AML-193 (cell line): Measurements from ENCODE around the gene MYL4.
"Not testable (repeated sequence)": the region's sequence is repeated elsewhere in the genome, so short reads cannot be mapped to it uniquely, and the experiment has no call there.

ENCODE experiments used
- DNase-seq, 2 experiments: peaks; one replicate each; lab custom pipeline; 2025; lab: John Stamatoyannopoulos, UW

MYL4 gene

DNA sequence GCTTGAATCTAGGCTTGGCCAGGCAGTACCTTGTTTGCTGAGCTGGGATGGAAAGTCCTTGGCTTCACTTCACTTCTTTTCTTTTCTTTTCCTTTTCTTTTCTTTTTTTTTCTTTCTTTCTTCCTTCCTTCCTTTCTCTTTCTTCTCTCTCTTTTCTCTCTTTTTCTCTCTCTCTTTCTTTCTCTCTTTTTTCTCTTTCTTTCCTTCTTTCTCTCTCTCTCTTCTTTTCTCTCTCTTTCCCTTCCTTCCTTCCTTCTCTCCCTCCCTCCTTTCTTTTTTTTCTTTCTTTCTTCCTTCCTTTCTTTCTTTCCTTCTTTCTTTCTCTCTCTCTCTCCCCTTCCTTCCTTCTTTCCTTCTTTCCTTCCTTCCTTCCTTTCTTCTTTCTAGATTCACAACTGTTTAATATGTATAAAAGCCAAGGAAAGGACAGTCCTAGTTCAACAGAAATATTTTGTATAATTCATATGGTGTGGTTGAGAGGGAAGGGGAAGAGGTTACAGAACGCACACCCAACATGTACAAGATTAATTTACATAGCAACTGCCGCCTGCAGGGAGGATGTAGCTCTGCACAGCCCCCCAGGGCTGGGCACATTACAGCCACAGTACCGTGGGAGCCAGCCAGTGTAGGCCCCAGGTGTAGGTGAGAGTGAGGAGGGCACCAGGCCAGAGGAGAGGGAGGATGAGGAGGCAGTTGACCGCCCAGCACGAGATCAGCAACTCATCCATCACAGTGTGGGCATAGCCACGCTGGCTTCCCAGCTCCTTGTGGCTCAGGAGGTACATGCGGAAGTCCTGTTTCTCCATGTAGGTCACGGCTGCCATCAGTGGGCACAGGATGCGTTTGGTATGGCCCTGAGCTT, 34.8 kb downstream of the MYL4 start:
- DNase-seq, result no peak

DNA sequence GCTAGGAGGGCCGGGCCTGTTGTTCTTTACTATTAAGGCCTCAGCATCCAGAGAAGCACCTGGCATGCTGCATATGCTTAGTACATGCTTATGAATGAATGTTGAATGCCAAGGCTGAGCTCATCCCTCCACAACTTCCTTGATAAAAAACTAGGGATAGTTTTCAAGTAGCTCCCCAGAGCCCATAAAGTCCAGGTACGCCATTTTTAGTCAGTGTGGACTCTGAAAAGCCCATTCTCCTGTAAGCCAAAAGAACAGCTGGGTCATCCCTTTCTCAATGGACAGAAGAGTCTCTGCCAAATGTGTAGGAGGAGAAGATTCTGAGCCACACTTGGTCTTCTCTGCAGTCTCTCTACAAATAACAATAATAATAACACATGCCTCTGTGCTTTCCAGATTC, 35.5 kb downstream of the MYL4 start:
- DNase-seq, result no peak

DNA sequence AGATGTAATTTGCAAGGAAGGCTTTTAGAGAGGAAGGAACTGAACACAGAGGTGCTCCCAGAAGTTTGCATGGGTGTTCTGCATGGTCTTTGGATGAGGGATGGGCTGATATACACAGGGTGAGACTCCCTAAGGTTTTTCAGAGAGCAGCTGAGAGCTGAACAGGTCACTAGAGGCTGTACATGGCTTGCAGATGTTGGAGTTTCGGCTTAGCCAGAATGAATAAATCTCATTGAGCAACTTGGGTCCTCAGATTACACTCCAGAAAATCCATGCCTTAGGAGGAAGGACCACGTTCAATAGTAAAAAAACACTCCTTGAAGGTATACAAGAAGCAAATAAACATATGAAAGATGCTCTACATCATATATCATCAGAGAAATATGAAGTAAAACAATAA, 37.0 kb downstream of the MYL4 start:
- no peak for DNase-seq

GRCh38 chr17:47250855-47251254, 41.7 kb downstream of the MYL4 start:
- DNase-seq, result no peak

- no peak for DNase-seq
Measured at GRCh38 chr17:47251421-47251940, 42.3 kb downstream of the MYL4 start.

DNA sequence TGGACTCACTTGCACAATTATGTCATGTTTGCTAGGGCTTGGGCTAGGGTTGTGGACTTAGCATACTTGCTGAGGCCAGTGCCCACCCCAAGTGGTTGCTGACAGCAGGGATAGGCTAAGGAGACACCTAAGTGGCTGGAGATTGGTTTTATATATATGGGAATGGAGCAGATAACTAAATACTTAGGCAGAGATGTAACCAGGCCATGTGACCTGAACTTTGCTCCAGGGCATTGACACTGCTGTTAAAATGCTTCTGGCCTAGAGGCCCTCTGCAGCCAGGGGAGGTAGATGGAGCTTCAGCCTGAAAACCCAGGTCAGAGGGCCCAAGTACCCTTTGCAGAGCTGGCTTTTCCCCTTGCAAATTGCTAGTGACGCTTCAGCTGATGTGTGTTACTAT, 43.1 kb downstream of the MYL4 start:
- no peak for DNase-seq

DNA sequence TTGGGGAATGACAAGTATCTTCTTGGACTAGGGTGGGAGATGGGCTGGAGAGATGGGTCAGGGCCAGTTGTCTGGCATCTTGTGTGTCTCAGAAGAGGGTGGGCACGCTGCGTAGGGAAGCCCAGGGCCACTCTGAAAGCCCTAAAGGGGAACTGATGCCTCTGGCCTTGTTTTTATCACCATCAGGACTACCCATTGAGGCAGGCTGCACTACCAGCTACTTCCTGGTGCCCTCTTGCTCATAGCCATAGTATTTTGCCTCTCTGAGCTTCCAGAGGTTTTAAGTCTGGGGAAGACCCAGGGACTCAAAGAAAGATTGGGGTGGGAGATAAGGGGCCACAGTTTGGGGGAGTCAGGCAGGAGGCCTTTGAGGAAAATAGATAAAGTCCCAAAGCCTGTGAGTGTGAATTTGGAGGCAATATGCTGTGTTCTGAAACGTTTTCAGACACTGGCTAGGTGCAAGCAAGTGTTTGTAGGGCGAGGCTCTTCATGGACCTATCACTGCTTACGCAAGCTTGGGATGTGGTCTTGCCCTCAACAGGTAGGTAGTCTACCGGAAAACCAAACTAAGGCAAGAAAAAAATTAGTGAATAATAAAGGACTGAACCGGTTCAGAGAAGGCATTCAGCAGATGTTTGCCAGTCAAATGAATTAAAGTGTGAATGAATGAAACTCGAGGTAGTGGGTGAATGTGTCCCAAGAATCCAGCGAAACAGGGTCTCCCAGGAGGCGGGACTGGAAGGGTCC, 43.8 kb downstream of the MYL4 start:
- DNase-seq, result no peak

DNA sequence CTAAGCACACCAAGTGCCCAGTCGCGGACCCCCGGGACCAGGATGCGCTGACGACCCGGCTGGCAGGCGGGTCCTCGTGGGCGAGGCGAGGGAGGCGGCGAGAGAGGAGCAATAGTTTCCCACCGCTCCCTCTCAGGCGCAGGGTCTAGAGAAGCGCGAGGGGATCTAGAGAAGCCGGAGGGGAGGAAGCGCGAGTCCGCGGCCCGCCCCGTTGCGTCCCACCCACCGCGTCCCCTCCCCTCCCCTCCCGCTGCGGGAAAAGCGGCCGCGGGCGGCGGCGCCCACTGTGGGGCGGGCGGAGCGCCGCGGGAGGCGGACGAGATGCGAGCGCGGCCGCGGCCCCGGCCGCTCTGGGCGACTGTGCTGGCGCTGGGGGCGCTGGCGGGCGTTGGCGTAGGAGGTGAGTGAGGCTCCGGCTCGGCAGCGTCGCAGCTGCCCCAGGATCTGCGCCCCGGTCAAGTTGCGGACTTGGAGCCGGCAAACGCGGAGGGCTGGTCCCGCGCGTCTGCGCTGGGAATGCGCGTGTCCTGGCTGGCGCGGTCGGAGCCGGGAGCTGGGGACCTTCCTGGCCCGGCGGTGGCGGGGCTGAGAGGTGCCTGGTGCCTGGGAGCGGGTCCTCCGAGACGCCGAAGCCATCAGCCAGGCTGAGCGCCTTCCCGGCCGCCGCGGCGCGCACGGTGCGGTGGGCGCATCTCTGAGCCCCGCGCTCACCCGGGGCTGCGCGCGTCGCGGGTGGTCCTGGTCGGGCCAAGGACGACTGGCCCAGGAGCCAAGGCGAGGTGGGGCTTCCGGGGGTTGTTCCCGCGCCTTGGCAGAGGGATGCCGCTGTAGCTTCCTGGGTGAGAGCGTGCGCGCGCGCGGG, 44.6 kb downstream of the MYL4 start, which contains the start of gene ITGB3:
Gene ITGB3, plus strand, starts transcription at position 287 of the 862 bp plus-strand sequence. Its CDS starts 35 bp downstream, at position 322.
- peak; percentile 50 to 61 for DNase-seq

- peak in 1 of 2 experiments; percentile 6 for DNase-seq
Measured at GRCh38 chr17:47254403-47254943, 45.3 kb downstream of the MYL4 start.

GRCh38 chr17:47257651-47258339, 48.6 kb downstream of the MYL4 start:
- DNase-seq, result no peak

DNA sequence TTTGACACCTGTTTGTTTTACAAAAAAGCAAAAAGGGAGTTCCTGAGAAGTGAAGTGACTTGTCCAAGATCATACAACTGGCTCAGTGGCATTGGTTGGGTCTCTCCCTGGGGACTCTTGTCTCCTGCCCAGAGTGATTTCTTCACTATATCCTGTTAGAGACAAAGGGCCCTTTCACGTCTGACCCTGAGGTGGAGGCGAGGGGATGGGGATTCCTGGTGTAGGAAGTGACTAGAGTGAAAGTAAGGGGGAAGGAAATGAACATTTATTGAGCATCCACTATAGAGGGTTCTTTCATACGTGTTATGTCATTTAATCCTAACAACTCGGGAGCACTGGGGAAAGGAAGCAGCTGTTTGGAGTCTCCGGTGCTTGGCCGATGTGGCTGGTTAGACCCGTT, 53.4 kb downstream of the MYL4 start:
- no peak for DNase-seq

DNA sequence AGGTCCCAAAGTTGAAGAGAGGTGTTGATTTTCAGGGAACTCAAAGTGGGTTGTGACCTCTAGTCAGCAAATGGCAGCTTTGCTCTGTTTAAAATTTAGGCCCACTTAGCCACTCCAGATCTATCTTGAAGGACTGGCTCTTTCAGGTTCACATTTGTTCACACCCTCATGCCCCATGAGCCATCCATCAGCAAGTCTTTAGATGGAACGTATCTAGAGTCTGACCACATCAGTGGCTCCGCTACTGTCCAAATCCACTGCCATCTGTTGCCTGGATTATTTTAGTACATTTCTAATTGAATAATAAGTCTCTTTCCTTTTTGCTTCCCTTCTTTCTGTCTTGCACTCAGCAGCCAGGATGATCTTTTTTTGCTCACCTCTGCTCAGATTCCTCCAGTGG, 55.0 kb downstream of the MYL4 start:
- no peak for DNase-seq

DNA sequence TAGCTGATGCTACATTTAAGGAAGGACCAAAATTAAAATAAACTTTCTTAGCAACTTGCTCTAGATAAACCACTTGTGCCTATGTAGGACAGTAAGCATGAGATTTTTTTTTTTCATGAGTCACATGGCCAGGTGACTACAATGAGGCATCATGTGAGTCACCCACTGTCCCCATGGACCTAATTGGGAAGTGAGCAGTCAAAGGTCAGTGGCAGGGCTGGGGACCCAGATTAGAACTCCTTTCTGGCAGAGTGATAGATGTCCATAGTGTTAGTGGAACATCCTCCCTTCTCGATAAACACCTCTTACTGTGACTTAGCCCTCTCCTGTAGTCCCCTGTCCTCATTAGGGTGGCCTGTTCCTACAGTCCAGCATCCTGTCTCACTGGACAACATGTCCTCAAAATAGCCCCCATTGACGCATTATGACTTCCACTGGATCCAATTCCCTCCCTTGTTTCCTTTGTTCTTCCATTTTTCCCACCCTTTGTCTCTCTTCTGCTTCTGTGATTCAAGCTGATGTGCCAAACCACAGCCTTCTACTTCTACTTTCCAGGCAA, 56.9 kb downstream of the MYL4 start:
- DNase-seq, result no peak

DNA sequence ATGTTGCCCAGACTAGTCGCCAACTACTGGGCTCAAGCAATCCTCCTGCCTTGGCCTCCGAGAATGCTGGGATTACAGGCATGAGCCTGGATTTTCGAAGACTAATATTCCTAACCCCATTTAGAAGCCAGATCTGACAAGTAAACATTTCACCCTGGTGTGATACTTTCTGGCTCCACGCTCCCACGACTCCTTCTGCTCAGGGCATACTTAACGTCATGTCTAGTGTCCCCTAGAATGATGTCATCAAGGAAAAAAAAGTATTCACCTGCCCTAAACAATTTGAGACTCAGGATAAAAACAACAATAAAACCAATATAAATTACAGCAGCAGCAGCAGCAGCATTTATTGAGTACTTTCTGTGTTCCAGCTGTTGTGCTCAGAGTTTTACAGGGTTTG, 57.6 kb downstream of the MYL4 start:
- DNase-seq, result no peak

- no peak for DNase-seq
Measured at GRCh38 chr17:47267354-47267828, 58.2 kb downstream of the MYL4 start.

GRCh38 chr17:47268964-47269363, 59.8 kb downstream of the MYL4 start:
- not testable (repeated sequence) for DNase-seq

GRCh38 chr17:47269561-47270280, 60.6 kb downstream of the MYL4 start:
- not testable (repeated sequence) for DNase-seq

DNA sequence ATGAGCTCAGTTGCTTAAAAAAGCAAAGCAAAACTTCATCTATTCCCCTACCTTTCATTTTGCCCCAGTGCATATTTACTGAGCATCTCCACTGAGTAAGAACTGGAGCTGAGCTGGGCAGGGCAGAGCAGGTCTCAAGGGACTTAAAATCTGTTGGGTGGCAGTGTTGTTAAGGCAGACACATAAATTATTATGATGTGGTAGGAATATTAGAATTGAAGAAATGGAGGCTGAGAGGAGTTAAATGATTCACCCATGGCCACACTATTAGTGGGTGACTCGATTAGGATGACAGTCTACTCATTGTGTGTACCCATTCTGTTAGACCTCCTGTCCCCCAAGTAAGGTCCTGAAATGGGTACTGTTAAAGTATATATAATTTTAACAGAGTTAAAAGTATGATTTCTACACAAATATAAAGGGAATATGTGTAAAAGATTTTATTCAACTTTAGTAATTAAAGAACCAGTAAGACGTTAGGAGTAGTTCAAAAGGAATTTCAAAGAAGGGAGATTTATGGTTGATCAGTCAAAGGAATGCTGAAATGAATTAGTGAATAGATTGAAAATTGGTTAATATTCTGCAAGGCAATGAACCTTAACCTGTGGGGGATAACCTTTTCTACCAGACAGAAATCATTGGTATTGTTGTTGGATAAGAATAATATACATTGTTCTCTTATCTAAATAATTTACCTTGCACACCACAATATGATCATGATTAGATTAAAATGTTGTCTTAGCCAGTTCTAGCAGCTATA, 62.0 kb downstream of the MYL4 start:
- no peak for DNase-seq

- DNase-seq, result no peak
Measured at GRCh38 chr17:47272491-47272890, 63.3 kb downstream of the MYL4 start.
